Prostate gland (tissue), 2 donors: Measurements from ENCODE around the gene UNC5A. TPM values are rescaled to one million over a fixed set of nuclear protein-coding genes. Genes with fewer than 3 reads are reported as not detected.

Experiments used
- DNase-seq: peaks from one replicate; pipeline ENCODE4 v3.0.0-alpha.2; 2019; ENCODE audit warnings: low spot score
- H3K27ac ChIP-seq, 2 donors: fragments of 200-600 bp; sonication (generic); 2 replicates each; pipeline ENCODE4 v1.5.1; 2017 to 2019
- H3K27me3 ChIP-seq: fragments of 200-600 bp; sonication (generic); replicated peaks from 2 replicates; pipeline ENCODE4 v1.5.1; 2019; ENCODE audit not compliant: insufficient read depth
- H3K36me3 ChIP-seq, 2 donors: fragments of 200-600 bp; sonication (generic); 1 replicate in 1 of 2; 2 replicates in 1 of 2; pipeline versions ENCODE4 v1.5.1 to v1.8.1; 2017 to 2019
- H3K4me1 ChIP-seq: fragments of 200-600 bp; sonication (generic); replicated peaks from 2 replicates; pipeline ENCODE4 v1.5.1; 2019
- H3K4me3 ChIP-seq, 2 donors: fragments of 200-600 bp; sonication (generic); 2 replicates each; pipeline ENCODE4 v1.5.1; 2017 to 2019
- H3K9me3 ChIP-seq: fragments of 200-600 bp; sonication (generic); 2 replicates; pipeline ENCODE4 v1.5.1; 2017
- CTCF ChIP-seq, 4 experiments: fragments of 200-600 bp in 2 of 4; fragments of 450-650 bp in 2 of 4; sonication (generic) in 2 of 4; IDR thresholded peaks; 1 replicate in 3 of 4; 2 replicates in 1 of 4; pipeline ENCODE4 v1.5.1; 2016 to 2019; ENCODE audit warnings: antibody characterized with exemption in 4 of 4, mild to moderate bottlenecking in 2 of 4, moderate library complexity in 2 of 4
- POLR2A ChIP-seq: fragments of 450-650 bp; IDR thresholded peaks from one replicate; pipeline ENCODE4 v1.6.1; 2016; ENCODE audit warnings: antibody characterized with exemption, mild to moderate bottlenecking
- POLR2AphosphoS5 ChIP-seq: sonication (generic); formaldehyde crosslinking; IDR thresholded peaks from one replicate; pipeline ENCODE4 v1.6.1; 2017; ENCODE audit warnings: antibody characterized with exemption
- WGBS: methylation state at CpG from one replicate; pipeline ENCODE4 v1.1.5; 2018; 5-methylcytosine and 5-hydroxymethylcytosine counted together
- intact Hi-C: fragments of 100-400 bp; cut with DNase I; formaldehyde crosslinking; loops from one replicate; pipeline ENCODE4 v1.14.2; 2022
- total RNA-seq, 2 donors: library from RNA; depleted of rRNA; stranded (reverse); fragments of >200 nt; gene quantifications; one replicate each; pipeline ENCODE4 v1.1.0, GENCODE V29; 2016

Gene UNC5A
- total RNA-seq, 2 donors from 2014 or later, result 0.18 to 1.5 TPM

GRCh38 chr5:176855598-176855997 is 45.2 kb downstream of the UNC5A start:
- peaks cover 3% of the 10 kb centered on the region for H3K27me3 ChIP-seq
- intact Hi-C loops, result no loop called here
- no peak for TF ChIP-seq POLR2AphosphoS5
- TF ChIP-seq POLR2A, result no peak

GRCh38 chr5:176856746-176857145 is 46.4 kb downstream of the UNC5A start:
- Histone ChIP-seq H3K4me3 (no peak overlapping the region), H3K9me3 (no peaks in the 10 kb centered on the region), H3K36me3 (no peaks in the 10 kb centered on the region), H3K4me1 (no peaks in the 10 kb centered on the region), H3K27ac (no peak overlapping the region), H3K27me3 (no peaks in the 10 kb centered on the region)
- no peak for DNase-seq
- WGBS, result 59% methylated on average over 8 of the region's 8 CpGs
- TF ChIP-seq POLR2A (no peak), CTCF (IDR thresholded peaks at IDR 0.05) (no peak), POLR2AphosphoS5 (no peak)
- intact Hi-C loops, result no loop called here

More at GRCh38 chr5:176855598-176855997, 45.2 kb downstream of the UNC5A start:
- Histone ChIP-seq H3K4me1 (no peaks in the 10 kb centered on the region), H3K4me3 (no peak overlapping the region), H3K9me3 (no peaks in the 10 kb centered on the region), H3K27ac (no peak overlapping the region), H3K36me3 (no peaks in the 10 kb centered on the region)
- no peak for DNase-seq
- WGBS, result 98% methylated on average over 18 of the region's 18 CpGs

- Histone ChIP-seq H3K4me3 (no peak overlapping the region), H3K4me1 (no peaks in the 10 kb centered on the region), H3K9me3 (no peaks in the 10 kb centered on the region), H3K27me3 (peaks cover 3% of the 10 kb centered on the region), H3K27ac (no peak overlapping the region), H3K36me3 (no peaks in the 10 kb centered on the region)
- intact Hi-C loops, result no loop called here
- WGBS, result 63% methylated on average over 19 of the region's 19 CpGs
- no peak for TF ChIP-seq POLR2AphosphoS5
- no peak for TF ChIP-seq POLR2A
- TF ChIP-seq CTCF (IDR thresholded peaks at IDR 0.05), result no peak
- DNase-seq, result no peak
Observed at GRCh38 chr5:176857216-176857893, 47.0 kb downstream of the UNC5A start.

- H3K36me3 ChIP-seq, result no peaks in the 10 kb centered on the region
- peaks cover 4% of the 10 kb centered on the region for H3K27me3 ChIP-seq
- intact Hi-C loops, result no loop called here
- no peak for DNase-seq
- H3K9me3 ChIP-seq, result no peaks in the 10 kb centered on the region
- H3K4me3 ChIP-seq, result no peak overlapping the region
- no peak for TF ChIP-seq POLR2A
- TF ChIP-seq CTCF (IDR thresholded peaks at IDR 0.05), result no peak
- no peak for TF ChIP-seq POLR2AphosphoS5
- 58% methylated on average over 11 of the region's 11 CpGs for WGBS
- H3K27ac ChIP-seq, result no peak overlapping the region
- no peaks in the 10 kb centered on the region for H3K4me1 ChIP-seq
Observed at GRCh38 chr5:176857894-176858273, 47.5 kb downstream of the UNC5A start.

GRCh38 chr5:176859916-176860315 is 49.6 kb downstream of the UNC5A start:
- H3K9me3 ChIP-seq, result no peaks in the 10 kb centered on the region
- H3K36me3 ChIP-seq, result no peaks in the 10 kb centered on the region
- WGBS, result 62% methylated on average over 9 of the region's 10 CpGs
- intact Hi-C loops, result no loop called here
- H3K4me1 ChIP-seq, result no peaks in the 10 kb centered on the region
- DNase-seq, result no peak
- H3K27me3 ChIP-seq, result peaks cover 4% of the 10 kb centered on the region
- H3K4me3 ChIP-seq, result no peak overlapping the region
- no peak overlapping the region for H3K27ac ChIP-seq
- TF ChIP-seq CTCF (IDR thresholded peaks at IDR 0.05) (no peak), POLR2A (no peak), POLR2AphosphoS5 (no peak)
